HPDE6-E6E7 (cell line): ENCODE data around the gene RPAIN.

ENCODE experiments used
- DNase-seq: peaks from one replicate; pipeline ENCODE4 v3.0.0; 2011; ENCODE audit warnings: missing footprints; ENCODE audit errors: extremely low spot score

Gene RPAIN, protein sequence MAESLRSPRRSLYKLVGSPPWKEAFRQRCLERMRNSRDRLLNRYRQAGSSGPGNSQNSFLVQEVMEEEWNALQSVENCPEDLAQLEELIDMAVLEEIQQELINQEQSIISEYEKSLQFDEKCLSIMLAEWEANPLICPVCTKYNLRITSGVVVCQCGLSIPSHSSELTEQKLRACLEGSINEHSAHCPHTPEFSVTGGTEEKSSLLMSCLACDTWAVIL

DNA sequence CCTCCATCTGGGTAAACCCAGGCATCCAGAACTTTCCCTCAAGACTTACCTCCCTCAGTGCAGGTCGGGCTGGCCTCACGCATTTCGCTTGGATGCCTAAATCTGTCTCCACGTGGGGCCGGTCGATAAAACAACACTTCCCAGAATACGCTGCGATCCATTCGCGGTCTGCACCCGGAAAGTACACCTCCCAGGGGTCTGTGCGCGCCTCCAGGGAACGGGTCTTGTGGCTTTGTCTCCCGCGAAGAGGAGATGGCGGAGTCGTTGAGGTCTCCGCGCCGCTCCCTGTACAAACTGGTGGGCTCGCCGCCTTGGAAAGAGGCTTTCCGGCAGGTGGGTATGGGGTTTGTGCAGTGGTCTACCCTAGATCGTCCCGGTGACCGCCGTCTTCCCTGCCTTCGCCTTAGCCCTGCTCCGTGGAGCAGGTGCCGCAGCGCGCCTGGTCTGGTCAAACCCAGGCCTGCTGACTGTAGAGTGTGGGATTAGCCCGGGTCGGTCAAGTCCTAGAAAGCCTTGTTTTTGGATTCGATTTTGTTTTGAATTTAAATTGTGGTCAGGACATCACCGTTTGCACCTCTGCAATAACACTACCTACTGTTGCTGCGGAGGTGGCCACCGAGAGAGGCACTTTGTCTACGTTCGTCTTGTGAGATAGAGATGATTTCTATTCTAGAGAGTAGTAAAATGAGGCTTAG is at the start of gene RPAIN:
Gene RPAIN, plus strand, starts transcription at position 224 of the 695 bp plus-strand sequence. Its CDS starts 29 bp downstream, at position 253.
- DNase-seq = peak; percentile 75

GRCh38 chr17:5370411-5370810 is 49.6 kb upstream of the RPAIN start:
- DNase-seq = no peak

GRCh38 chr17:5373112-5373511 is 46.9 kb upstream of the RPAIN start:
- no peak for DNase-seq

- no peak for DNase-seq
Observed at GRCh38 chr17:5378566-5379207, 41.3 kb upstream of the RPAIN start.

DNA sequence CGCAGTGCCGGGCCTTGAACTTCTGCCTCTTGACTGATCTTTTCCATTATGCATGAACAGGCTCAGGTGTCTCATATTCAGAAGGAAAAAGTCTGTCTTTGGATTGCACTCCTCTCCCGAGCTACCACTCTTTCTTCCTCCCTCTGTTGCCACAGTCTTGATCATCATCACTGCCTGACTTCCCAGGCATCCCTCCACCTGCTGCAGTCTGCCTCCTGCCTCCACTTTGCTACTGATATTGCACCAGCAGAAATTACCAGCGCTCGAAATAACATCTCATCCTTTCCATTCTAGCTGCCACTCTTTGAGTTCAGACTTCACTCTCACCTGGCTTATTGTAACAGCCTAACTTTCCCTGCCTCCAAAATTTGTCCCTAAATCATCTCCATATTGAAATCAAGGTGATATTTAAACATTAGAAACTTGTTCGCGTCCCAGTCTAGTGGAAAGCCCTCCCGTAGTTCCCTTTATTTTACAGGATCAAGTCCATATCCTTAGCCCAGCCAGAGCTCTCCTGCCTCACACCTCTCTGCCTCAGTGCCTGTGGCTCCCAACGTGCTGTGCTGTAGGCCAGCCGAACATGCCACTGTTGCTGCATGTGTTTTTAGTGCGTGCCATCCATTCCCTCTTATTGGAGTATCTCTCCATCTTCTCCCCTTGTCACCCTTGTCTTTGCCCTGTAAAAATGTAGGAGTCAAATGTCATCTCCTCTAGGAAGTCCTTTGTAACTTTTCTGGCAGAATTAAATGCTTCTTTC is 40.5 kb upstream of the RPAIN start:
- no peak for DNase-seq

DNA sequence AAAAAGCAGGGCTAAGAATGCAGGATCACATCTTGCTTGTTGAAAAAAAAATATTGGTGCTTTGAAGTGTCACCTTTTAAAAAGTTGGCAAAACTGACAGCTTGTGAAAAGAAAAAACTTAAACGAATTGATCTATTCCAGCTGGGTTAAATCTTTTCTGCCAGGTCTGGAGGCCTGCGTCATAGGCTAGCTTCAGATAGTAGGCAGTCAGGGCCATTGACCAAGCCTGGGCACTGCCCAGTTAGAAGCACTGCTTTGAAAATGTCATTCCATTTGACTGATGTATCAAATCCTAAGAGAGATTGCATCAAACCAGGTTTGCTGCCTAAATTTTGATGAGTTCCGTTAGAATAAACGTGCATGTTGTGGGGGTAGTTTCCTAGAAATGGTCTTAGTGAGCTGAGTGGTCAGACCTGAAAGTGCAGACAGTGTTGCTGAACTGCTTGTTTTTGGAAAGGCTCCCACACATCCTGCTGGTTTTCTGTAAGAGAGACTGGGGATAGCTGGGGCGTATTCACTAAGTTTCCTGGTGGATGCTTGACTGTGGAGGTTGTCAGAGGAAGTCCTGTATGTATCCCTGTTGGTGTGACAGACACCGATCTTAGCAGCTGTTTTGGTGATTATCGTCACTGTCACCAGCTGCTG is 39.4 kb upstream of the RPAIN start:
- no peak for DNase-seq

DNA sequence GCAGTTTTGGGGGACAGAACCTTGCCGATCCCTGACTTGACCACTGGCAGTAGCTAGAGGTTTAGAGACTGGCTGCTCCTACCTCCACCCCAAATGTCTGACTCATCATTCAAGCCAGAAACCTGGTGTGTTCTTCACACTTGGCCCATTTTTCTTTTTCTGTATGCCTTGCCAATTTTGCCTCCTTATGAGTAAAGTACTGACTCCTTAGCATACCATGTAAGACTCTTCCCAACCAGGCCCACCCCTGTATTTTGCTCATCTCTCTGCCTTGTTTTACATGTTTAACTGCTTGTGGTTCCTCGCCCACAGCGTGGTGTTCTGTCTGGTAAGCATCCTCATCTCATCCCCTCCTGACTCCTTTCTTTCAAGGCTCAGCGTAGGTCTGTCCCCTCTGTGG is 38.4 kb upstream of the RPAIN start:
- DNase-seq = no peak

DNA sequence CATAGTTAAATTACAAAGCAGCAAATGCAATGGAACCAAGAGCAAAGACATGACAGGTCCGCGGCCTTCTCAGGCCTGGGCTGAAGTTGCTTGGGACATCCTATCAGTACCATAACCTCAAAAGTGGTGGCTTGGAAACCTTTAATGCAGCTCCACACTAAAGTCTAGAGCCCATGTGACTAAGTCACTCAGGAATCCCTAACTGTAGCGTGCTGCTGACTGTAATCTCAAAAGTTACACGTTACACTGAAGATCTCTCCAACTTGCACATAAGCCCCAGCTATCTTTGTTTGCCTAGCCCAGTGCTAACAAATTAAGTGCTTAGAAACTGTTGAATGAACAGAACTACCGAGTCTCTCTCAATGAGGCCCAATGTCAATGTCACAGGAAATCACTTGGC is 28.3 kb upstream of the RPAIN start:
- DNase-seq = no peak

DNA sequence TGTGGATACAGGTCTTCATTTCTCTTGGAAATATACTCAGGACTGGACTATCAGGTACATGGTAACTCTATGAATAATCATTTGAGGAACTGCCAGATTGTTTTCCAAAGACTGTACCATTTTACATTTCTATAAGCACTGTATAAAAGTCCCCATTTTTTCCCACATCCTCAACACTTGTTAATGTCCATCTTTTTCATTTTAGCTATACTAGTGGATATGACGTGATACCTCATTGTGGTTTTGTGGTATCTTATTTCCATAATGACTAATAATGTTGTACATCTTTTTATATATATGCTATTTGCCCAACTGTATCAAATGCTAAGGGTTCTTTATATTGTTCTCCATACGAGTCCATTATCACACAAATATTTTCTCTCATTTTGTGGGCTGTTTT is 23.4 kb upstream of the RPAIN start:
- no peak for DNase-seq

GRCh38 chr17:5399767-5400166 is 20.2 kb upstream of the RPAIN start:
- DNase-seq = no peak

- DNase-seq = no peak
Observed at GRCh38 chr17:5405400-5405799, 14.6 kb upstream of the RPAIN start.

- DNase-seq = no peak
Observed at GRCh38 chr17:5408186-5408585, 11.8 kb upstream of the RPAIN start.

DNA sequence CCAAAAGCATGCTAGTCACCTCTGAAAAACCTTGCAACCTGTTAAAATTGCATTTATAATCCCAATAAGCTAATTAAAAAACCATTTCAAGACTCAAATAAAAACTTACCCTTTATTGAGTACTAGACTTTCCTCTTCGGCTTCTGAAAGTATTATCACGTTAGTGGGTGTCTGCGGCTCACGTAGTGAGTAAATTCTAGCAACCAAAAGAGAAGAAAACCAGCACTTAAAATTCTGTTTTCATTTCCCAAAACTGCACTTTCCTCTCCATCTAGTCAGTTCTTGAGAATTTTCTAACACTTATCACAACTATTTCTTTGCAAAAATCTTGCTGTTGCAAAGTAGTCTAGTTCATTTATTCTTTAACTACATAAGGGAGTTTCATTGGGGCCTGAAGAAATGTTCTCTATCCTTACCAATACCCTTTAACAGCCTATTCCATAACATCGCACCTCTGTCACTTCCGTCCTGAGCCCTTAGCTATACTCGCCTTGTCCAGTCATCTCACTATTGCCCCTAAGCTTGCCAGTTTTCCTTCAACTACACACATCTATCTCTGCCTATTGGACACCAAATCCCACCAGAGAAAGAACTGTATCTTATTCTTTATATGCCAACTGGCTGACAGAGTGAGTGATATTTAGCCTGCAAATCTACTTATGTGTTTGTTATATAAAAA is 9.2 kb upstream of the RPAIN start:
- DNase-seq = no peak

GRCh38 chr17:5413682-5414081 is 6.3 kb upstream of the RPAIN start:
- peak; percentile 66 for DNase-seq

GRCh38 chr17:5416901-5417300 is 3.1 kb upstream of the RPAIN start:
- DNase-seq = no peak

DNA sequence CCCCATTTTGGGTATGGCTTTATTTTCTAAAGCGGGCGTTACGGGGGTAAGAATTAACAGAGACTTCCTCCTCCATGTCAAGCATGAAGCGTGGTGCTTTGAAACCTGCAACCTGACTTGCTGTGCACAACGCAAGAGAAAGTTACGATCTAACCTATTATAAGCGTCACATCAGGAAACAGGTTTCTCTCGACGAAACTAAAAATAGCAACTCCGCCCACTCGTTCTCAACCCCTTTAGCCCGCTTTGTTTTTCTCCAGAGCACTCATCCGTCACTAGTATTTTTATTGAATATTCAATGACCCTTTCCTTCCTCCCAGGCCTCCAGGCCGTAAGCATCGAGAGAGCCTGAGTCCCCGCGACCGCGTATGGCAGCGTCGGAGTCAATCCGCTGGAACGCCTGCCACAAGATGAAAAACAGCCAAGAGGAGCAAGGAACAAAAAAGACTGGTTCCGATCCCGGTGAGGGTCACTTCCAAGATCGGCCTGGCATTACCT is 1.1 kb upstream of the RPAIN start:
- DNase-seq = peak; percentile 20

DNA sequence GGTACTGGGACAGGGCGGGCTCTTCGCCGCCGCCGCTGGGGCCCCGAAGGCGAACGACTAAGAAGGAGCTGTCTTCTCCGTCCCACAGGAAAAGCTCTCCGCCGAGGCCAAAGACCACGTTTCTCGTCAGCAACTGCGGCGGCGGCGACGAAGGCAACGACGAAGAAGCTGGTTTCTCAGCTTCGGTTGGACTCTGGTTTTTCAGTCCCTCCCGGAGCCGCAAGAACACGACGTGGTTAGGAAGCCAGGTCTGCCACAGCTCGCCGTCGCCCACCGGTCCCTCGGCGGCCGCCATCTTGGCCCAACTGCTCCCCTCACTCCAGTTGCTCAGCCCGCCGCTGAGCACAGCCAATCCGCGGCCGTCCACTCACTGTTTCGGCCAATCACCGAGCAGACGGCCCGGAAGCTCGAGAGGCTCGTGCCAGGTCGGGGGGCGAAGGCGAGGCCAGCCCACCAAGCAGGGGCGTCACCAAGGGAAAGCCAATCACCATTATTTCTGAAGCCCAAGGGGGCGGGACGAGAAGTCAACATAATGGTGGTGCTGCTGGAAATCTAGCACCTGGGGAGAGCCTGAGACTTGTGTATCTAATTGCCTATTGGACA is 525 bp upstream of the RPAIN start, which contains the start of gene NUP88:
Gene NUP88, minus strand, starts transcription at position 307 of the 603 bp plus-strand sequence. Its CDS starts 12 bp downstream, at position 295.
- DNase-seq = peak; percentile 89

DNA sequence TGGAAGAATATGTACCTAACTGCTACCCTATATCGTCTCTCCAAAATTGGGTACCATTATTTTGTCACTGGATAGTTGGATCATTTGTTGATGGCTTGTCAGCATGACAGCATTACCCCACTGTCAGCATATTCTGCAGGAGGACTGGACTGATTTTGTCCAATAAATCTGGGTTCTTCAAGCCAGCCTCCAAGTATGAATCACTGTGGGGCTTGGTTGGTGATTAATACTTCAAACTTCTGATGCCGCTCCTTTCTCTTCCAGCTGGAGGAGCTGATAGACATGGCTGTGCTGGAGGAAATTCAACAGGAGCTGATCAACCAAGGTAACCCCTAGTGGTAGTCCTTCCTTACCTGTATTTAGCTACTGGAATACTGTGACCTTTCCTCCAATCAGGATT is 2.5 kb downstream of the RPAIN start:
- DNase-seq = peak; percentile 82

- no peak for DNase-seq
Observed at GRCh38 chr17:5424909-5425308, 4.9 kb downstream of the RPAIN start.

- no peak for DNase-seq
Observed at GRCh38 chr17:5425826-5426225, 5.8 kb downstream of the RPAIN start.
